ENCODE results near the gene AKAP10. TPM values are rescaled to one million over a fixed set of nuclear protein-coding genes. Genes with fewer than 3 reads are reported as not detected.

AKAP10 gene
- total RNA-seq, 4 donors from 2014 or later = 23.4 to 39.8 (median 30.1) TPM

DNA sequence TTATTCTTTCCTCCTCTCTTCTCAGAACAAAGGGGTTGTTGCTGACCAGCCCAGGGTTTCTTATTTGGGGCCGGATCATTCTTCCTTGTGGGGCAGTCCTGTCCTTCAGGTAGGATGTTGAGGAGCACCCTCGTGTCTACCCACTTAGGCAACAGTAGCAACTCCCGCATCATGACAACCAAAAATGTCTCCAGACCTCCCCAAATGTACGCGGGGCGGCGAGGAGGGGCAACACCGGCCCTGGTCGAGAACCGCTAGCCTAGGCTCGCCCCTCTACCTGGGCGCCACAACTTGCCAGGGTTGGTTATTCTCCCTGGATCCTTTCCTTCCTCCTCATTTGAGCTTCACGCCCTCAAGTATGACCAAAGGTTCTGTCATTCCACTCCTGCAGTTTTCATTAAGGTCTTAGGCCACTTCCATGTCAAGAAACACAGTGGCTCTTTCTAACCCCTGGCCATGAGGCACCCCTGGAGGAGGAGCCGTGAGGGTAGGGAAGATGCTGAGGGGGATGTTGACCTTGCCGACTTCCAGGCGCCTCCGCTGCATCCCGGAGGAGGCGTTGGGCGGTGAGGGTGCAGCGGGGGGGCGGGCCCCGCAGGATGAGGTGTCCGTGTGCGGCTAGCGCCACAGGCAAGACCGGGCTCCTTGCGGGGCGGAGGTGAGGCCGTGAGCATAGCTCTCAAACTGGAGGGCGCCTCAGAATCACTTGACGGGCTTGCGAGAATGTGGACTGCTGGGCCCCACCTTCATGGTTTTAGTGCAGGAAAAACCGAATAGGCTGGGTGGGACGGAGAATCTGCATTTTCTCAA is 30.8 kb upstream of the AKAP10 start:
- no peak for DNase-seq (ENCODE audit: low spot score in 2 of 2)
- Histone ChIP-seq H3K4me1 (peaks cover 0 to 24% (median 0%) of the 10 kb centered on the region in 4 donors), H3K27ac (peak overlapping the region; percentile 49 to 87 (median 74)), H3K36me3 (no peaks in the 10 kb centered on the region), H3K9me3 (no peaks in the 10 kb centered on the region), H3K4me3 (peak overlapping the region; percentile 55 to 94 (median 63)), H3K27me3 (no peaks in the 10 kb centered on the region)
- 33 to 36% methylated on average over 30 to 35 of the region's 35 CpGs for WGBS, 2 donors
- TF ChIP-seq CTCF (IDR thresholded peaks at IDR 0.05) (no peak), EP300 (IDR thresholded peaks at IDR 0.05) (no peak), POLR2A (IDR thresholded peaks at IDR 0.05) (no peak)

DNA sequence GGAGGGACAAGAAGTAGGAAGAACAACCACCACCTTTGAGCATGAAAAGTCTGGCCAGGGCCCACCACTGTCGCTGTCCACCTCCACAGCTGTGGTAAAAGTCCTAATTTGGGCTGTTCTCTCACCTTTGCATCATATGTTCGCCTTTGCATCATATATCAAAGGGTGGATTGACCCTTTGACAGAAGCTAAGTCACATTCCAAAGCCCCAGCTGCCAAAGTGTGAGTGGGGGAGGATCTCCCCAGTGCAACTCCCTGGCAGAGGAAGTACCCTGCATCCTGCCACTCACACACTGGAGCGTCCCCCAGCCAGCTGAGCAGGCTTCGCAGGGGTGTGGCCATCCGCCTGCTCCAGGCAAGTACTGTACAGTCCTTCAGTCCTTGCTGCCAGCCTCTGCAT is 18.9 kb upstream of the AKAP10 start:
- H3K9me3 ChIP-seq = no peaks in the 10 kb centered on the region
- no peak overlapping the region for H3K27ac ChIP-seq
- H3K4me3 ChIP-seq = no peak overlapping the region
- no peak for TF ChIP-seq CTCF (IDR thresholded peaks at IDR 0.05)
- TF ChIP-seq POLR2A (IDR thresholded peaks at IDR 0.05) = no peak
- no peak for TF ChIP-seq EP300 (IDR thresholded peaks at IDR 0.05)
- H3K27me3 ChIP-seq = no peaks in the 10 kb centered on the region
- no peak for DNase-seq (ENCODE audit: low spot score in 2 of 2)
- no peaks in the 10 kb centered on the region for H3K36me3 ChIP-seq
- H3K4me1 ChIP-seq = peaks cover 0 to 7% (median 2%) of the 10 kb centered on the region in 4 donors
- WGBS, 2 donors = 63 to 65% methylated on average over 5 of the region's 5 CpGs

- no peaks in the 10 kb centered on the region for H3K27me3 ChIP-seq
- no peak overlapping the region for H3K27ac ChIP-seq
- H3K9me3 ChIP-seq = no peaks in the 10 kb centered on the region
- no peak for DNase-seq (ENCODE audit: low spot score in 2 of 2)
- TF ChIP-seq EP300 (IDR thresholded peaks at IDR 0.05) = no peak
- TF ChIP-seq POLR2A (IDR thresholded peaks at IDR 0.05) = no peak
- no peak for TF ChIP-seq CTCF (IDR thresholded peaks at IDR 0.05)
- 94 to 100% methylated on average over 1 of the region's 1 CpG for WGBS, 2 donors
- H3K4me1 ChIP-seq = peaks cover 0 to 7% (median 2%) of the 10 kb centered on the region in 4 donors
- H3K36me3 ChIP-seq = no peaks in the 10 kb centered on the region
- no peak overlapping the region for H3K4me3 ChIP-seq
Observed at GRCh38 chr17:19996086-19996485, 18.5 kb upstream of the AKAP10 start.

DNA sequence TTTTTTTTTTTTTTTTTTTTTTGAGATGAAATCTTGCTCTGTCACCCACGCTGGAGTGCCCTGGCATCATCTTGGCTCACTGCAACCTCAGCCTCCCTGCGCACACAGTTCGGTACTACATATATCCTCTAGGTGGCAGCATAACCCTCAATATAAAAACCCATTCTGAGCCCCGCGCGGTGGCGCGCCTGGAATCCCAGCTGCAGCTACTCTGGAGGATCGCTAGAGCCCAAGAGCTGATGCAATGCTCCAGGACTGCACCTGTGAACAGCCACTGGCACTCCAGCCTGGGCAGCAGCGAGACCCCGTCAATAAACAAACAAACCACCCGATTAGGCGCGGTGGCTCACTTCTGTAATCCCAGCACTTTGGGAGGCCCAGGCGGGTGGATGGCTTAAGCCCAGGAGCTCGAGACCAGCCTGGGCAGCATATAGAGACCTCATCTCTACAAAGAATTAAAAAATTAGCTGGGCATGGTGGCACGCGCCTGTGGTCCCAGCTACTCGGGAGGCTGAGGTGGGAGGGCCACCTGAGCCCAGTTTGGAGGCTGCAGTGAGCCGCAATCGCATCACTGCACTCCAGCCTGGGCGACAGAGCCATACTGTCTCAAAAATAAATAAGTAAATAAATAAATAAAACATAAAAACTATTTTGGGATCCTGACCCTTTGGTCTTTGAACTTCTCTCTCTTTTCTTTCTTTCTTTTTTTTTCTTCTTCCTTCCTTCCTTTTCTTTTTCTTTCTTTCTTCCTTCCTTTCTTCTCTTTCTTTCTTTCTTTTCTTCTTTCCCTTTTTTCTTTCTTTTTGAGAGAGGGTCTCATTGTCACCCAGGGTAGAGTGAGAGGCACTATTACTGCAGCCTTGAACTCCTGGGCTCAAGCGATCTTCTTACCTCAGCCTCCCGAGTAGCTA is 15.4 kb upstream of the AKAP10 start:
- WGBS, 2 donors = 38 to 42% methylated on average over 13 to 17 of the region's 24 CpGs

More for the DNA sequence above, 15.4 kb upstream of the AKAP10 start:
- Histone ChIP-seq H3K9me3 (no peaks in the 10 kb centered on the region), H3K36me3 (no peaks in the 10 kb centered on the region), H3K27me3 (no peaks in the 10 kb centered on the region), H3K4me3 (no peak overlapping the region), H3K4me1 (peaks cover 0 to 7% (median 2%) of the 10 kb centered on the region in 4 donors), H3K27ac (no peak overlapping the region)
- TF ChIP-seq CTCF (IDR thresholded peaks at IDR 0.05) (peak; percentile 49 to 87 (median 68)), EP300 (IDR thresholded peaks at IDR 0.05) (peak; percentile 32 to 33), POLR2A (IDR thresholded peaks at IDR 0.05) (no peak)
- peak; percentile 83 to 89 for DNase-seq (ENCODE audit: low spot score in 2 of 2)
